Inflammatory macrophage (primary cell): ENCODE data around the gene LHX4.

Experiments
- DNase-seq, 2 donors: peaks; one replicate each; pipeline ENCODE4 v3.0.0-alpha.2; 2020 to 2022
- total RNA-seq, 18 experiments: gene quantifications; one replicate each; lab custom pipeline; 2026; ENCODE audit warnings: mixed read lengths in 6 of 18, inconsistent platforms in 2 of 18; lab: John Stamatoyannopoulos, UW

Gene LHX4
- 0 to 0.16 (median 0.06) reads per million in 18 experiments for total RNA-seq

DNA sequence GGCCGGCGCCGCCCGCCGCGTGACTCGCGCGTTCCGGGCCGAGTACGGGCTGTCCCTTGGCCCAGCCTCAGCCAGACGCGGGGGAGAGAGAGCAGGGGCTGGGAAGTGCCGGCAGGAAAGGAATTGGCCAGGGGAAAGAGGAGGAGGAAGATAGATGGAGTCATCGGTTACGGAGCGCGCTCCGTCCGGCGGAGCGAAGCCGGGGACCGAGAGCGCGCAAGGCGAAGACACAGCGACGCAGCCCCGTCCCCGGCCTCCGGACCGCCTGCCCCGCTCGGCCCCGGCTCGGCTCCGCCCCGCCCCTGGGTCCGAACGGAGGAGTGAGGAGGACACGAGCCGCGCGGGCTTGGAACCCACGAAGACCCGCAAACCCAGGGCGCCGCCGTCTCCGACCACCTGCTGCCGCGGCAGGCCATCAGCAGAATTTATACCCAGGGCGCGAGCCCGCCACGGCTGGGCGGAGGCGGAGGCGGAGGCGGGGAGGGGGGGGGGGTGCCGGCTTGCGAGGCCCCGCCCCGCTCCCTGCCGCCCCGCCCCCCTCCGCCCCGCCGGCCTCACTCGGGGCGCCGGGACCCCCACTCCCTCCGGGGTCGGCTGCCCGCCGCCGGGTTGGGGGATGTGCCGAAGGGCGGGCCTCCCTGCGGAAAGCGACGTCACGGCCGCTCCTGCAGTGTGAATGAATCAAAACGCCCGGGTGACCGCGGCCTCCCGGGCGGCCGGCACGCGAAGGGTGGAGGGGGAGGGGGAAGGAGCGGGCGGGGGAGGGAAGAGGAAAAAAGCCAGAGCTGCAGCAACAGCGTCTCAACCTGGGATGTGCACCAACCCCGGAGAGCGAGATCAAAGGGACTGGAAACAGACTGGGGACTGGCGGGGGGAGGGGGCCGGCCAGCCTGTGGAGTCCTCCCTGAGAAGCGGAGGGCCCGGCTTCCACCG, at the start of gene LHX4:
Gene LHX4 (plus strand): TSS at position 782 of the 933 bp plus-strand sequence. CDS start 266 bp downstream, outside the sequence.
- DNase-seq: no peak

GRCh38 chr1:180181048-180181447, 49.0 kb upstream of the LHX4 start:
- peak; percentile 35 to 38 for DNase-seq

- no peak for DNase-seq
Observed at GRCh38 chr1:180181996-180182642, 47.9 kb upstream of the LHX4 start.

DNA sequence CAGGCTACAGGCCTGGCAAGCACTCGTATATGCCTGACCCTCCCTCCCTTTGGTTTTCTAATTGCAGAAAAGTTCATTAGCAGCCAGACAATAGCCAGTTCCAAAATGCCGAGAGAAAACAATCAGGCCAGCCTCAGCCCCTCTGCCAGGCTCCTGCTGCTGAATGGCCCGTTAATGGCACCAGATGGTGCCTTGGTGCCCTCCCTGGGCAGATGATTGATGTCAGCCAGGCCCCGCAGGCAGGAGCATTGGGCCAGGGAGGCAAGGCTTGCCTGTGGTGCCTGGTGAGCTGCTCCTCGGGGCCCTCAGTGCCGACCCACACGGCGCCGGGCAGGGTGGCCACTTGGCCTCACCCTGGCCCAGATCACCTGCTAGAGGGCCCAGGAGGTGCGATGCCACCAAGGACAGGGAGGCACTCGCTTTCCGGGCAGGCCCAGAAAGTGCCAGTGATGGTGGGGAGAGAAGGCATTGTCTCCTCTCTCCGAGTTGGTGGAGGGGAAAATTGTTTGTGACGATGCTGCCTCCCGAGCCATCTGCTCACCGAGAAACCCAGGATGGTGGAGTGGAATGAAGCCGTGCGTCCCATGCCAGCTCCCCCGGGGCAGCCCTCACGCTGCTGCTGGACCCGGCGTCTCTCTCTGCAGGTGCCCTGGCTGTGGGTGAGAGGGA, 47.3 kb upstream of the LHX4 start:
- no peak for DNase-seq

DNA sequence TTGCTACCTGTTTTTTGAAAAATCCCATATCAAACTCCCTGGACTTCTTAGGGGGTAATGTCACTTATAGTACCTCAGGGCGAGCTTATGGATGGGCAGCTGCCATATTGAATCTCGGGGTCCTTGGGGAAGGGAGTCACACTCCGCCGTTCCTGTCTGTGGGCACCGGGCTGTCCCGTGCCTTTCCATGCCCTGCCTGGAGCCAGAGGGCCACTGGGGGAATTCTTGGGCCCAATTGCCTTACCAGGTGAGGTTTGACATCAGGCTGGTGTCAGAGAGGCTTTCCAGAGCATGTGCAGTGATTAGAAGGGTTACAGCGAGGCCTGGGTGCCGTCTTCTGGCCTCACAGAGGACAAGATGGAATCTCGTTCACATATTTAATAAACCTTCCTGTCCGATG, 46.6 kb upstream of the LHX4 start:
- DNase-seq: no peak

DNA sequence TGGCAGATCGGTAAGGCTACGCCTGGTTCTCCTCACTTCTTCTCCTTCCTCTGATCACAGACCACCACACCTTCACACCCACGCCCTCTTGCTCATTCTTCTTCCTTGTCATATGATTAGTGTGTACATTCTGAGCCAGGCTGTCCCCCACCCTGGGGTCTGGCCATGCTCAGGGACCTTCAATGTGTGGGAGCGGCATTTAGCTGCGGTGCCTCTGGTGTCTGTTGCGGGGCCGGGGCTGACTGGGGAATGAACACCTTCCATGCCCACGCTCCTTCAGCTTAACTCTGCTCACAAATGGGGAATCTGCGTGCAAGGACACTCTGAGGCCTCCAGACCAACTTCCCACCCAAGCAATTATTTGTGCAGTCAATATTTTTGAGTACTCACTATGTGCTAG, 46.0 kb upstream of the LHX4 start:
- no peak for DNase-seq

- DNase-seq: no peak
Observed at GRCh38 chr1:180185281-180185680, 44.8 kb upstream of the LHX4 start.

GRCh38 chr1:180185971-180186645, 44.0 kb upstream of the LHX4 start:
- DNase-seq: no peak

DNA sequence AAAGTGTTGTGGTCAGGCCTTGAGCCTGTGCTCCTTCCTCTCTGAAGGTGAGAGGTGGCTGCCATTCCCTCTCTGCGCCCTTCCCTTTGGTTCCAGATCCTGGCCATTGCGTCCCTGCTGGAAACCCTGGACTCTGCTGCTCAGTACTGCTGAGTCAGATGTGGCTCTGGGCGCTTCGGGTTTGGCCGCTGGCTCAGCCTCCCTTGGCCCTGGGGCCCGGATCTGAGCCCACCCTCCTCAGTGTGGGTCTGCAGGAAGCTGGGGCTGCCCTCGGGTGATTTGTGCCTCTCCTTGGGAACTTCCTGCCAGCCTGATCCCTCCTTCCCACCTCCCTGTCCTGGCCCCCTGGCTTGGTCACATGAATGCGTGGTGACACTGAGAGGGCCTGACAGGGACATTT, 43.2 kb upstream of the LHX4 start:
- DNase-seq: no peak

- no peak for DNase-seq
Observed at GRCh38 chr1:180187626-180188025, 42.4 kb upstream of the LHX4 start.

GRCh38 chr1:180188091-180188506, 42.0 kb upstream of the LHX4 start:
- DNase-seq: peak; percentile 7 to 24

- no peak for DNase-seq
Observed at GRCh38 chr1:180188684-180189175, 41.3 kb upstream of the LHX4 start.

- no peak for DNase-seq
Observed at GRCh38 chr1:180190091-180190490, 40.0 kb upstream of the LHX4 start.

DNA sequence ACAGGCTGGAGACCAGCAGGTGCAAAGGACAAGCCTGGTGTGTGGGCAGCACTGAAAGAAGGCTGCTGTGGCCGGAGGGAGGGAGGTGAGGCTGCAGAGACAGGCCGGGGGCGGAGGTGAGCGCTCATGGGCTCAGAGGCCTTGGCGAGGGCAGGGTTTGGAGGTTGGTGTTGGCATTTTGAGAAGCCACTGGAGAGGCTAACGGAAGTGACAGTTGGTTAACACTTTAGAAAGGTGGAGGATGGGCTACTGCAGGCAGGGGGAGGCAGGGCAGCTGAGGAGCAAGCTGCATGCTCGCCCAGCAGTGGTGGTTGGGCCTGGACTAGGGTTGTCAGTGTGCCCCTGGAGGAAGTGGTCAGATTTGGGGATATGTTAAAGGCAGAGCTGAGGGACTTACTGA, 37.9 kb upstream of the LHX4 start:
- no peak for DNase-seq

DNA sequence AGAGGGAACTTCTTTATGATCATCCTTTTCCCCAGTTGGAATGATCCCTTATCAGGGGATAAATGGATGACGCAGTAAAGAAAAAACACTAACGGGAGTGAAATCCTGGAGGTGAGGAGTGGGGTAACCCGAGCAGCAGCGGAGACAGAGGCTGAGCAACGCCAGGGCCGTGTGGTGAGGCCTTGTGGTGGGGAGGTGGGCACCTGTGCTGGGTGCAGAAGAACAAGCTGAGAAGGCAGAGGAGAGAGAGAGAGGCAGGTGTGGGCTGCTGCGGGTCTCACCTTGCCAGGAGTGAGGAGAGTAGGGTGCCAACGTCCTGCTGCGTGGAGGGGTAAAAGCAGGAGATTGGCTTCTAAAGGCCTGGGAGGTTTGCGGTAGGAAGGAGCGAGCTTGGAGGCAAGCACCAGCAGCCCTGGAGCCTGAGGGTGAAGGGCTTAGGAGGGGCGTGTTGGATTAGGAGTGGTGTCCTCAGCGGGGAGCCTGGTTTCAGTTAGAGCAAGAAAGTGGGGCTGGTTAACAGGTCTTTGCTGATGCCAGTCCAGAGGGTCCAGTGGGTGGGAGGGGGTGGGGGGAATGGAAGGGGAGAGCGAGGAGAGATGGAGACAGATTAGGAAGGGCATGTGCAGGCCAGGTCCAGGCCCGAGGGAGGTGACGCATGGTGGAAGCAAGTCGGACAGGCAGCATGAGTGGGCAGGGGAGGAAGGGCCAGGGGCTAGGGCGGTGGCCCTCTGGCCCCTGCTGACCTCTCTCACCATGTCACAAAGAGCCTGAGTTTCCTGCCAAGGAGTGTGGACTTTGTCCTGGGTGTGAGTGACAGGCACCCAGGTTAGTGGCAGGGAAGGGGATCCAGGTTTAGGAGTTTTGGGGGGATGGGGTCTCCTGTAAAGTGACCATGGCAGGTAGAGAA, 36.7 kb upstream of the LHX4 start:
- no peak for DNase-seq

- no peak for DNase-seq
Observed at GRCh38 chr1:180194048-180194425, 36.0 kb upstream of the LHX4 start.

- DNase-seq: no peak
Observed at GRCh38 chr1:180194546-180195207, 35.4 kb upstream of the LHX4 start.

DNA sequence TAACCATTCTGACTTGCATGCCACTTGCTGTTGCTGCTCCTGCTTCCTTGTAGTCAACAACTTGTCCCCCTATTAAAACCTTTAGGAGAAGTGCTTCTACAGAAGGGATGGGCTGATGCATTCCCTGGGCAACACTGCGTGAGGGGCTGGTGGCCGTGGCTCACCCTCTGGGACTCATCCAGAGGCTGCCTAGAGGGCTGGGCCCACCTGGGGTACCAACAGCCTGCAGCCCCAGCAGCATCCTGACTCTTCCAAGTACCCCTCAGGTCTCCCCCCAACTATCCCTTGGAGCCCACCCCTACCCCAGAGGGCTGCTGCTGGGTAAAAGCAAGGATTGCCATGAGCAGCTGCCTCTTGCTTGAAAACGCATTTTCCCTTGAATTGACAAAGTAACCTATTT, 34.7 kb upstream of the LHX4 start:
- DNase-seq: no peak

DNA sequence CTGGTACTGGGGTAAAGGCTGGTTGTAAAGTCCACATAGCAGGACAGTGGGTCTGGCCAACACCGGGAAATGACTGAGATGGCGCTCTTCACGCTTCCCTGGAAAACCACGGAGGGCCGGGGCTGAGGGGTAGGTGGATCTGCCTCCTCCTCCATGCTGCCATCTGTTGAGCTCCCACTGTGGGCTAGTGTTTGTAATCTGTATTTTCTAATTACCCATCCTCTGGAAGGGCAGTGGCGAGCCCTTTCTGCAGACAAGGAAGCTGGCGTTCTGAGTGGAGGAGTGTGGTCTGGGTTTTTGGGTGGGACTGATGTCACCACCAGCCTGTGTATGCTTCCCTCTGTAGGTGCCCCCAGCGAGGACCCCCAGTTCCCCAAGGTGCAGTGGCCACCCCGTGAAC, 34.1 kb upstream of the LHX4 start:
- no peak for DNase-seq

- no peak for DNase-seq
Observed at GRCh38 chr1:180196436-180197003, 33.5 kb upstream of the LHX4 start.

DNA sequence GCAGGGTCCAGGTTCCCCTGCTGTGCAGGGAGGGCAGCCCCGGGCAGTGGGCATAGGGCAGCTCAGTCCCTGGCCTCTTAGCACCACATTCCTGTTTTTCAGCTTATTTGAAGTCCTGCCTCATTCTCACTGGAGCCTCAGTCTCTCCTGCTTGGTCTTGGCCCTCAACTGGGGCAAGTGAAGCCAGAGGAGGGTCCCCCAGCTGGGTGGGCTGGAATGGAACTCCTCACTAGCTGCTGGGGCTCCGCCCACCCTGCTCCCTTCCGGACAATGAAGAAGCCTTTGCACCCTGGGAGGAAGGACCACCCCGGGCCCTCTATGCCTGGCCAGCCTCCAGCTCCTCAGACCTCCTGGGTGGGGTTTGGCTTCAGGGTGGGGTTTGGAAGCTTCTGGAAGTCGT, 32.8 kb upstream of the LHX4 start:
- DNase-seq: no peak
